Left lung (tissue), 10 donors: Measurements from ENCODE around the gene MYH3. TPM values are rescaled to one million over a fixed set of nuclear protein-coding genes. Genes with fewer than 3 reads are reported as not detected.

ENCODE experiments used
- ATAC-seq: fragments of 200-7000 bp; cut with Tn5 transposase; one replicate; pipeline ENCODE4 v1.9.1; 2020; ENCODE audit warnings: moderate library complexity
- DNase-seq, 4 donors: peaks; one replicate each; pipeline ENCODE4 v3.0.0-alpha.2; 2013 to 2020
- H3K27ac ChIP-seq, 2 donors: fragments of 200-600 bp; sonication (generic) in 1 of 2; one replicate each; pipeline versions ENCODE4 v1.5.0 to v1.8.0; 2020 to 2021
- H3K27me3 ChIP-seq, 2 donors: fragments of 200-600 bp; sonication (generic) in 1 of 2; one replicate each; pipeline versions ENCODE4 v1.5.0 to v1.8.0; 2020 to 2021
- H3K36me3 ChIP-seq, 2 donors: fragments of 200-600 bp; sonication (generic) in 1 of 2; one replicate each; pipeline versions ENCODE4 v1.5.0 to v1.8.0; 2020 to 2021
- H3K4me1 ChIP-seq, 2 donors: fragments of 200-600 bp; one replicate each; pipeline ENCODE4 v1.8.0; 2021
- H3K4me3 ChIP-seq, 2 donors: fragments of 200-600 bp; sonication (generic) in 1 of 2; one replicate each; pipeline versions ENCODE4 v1.5.0 to v1.8.0; 2020 to 2021; ENCODE audit warnings: mild to moderate bottlenecking in 1 of 2
- H3K9me3 ChIP-seq, 2 donors: fragments of 200-600 bp; sonication (generic) in 1 of 2; one replicate each; pipeline versions ENCODE4 v1.5.0 to v1.8.0; 2020 to 2021
- CTCF ChIP-seq, 2 donors: fragments of 200-600 bp; sonication (generic) in 1 of 2; IDR thresholded peaks; one replicate each; pipeline versions ENCODE4 v1.5.0 to v1.8.0; 2021; ENCODE audit warnings: antibody characterized with exemption in 2 of 2
- intact Hi-C, 2 donors: fragments of 100-400 bp; cut with DNase I; formaldehyde crosslinking; loops; one replicate each; pipeline versions ENCODE4 v1.11.2 to v1.14.2; 2022
- polyA plus RNA-seq, 6 donors: library from polyadenylated mRNA; unstranded; fragments of 120-200 nt; gene quantifications; one replicate each; pipeline ENCODE4 v1.2.1, GENCODE V29; 2013; ENCODE audit not compliant: insufficient read length in 6 of 6
- total RNA-seq, 2 donors: library from RNA; stranded (reverse); fragmentation: NEBNext Ultra II Directional; extraction: Animal tissue kit (Norgen Biotek cat#: 25700); gene quantifications; one replicate each; pipeline ENCODE4 v1.2.1, GENCODE V29; 2021
- donor health status: DM: no; HTN: yes; CAD: no.
- donor health status: DM: no; HTN: no; CAD: no.

Gene MYH3
- total and polyA plus RNA-seq, 8 donors, result 1.5 to 7.1 (median 4.1) TPM

GRCh38 chr17:10652984-10653659 lies 4.0 kb downstream of the MYH3 start:
- intact Hi-C loops, result no loop called here
- Histone ChIP-seq H3K27me3 (no peaks in the 10 kb centered on the region), H3K27ac (no peak overlapping the region), H3K36me3 (no peaks in the 10 kb centered on the region), H3K4me3 (no peak overlapping the region), H3K9me3 (no peaks in the 10 kb centered on the region), H3K4me1 (peaks cover 0 to 7% of the 10 kb centered on the region in 2 donors)
- TF ChIP-seq CTCF (IDR thresholded peaks at IDR 0.05), result no peak
- ATAC-seq (peak; percentile 15), DNase-seq (no peak)

GRCh38 chr17:10651927-10652326 lies 5.2 kb downstream of the MYH3 start:
- peaks cover 0 to 7% of the 10 kb centered on the region in 2 donors for H3K4me1 ChIP-seq
- intact Hi-C loops, result no loop called here
- DNase-seq, result no peak
- H3K27ac ChIP-seq, result no peak overlapping the region
- no peak for ATAC-seq
- no peaks in the 10 kb centered on the region for H3K27me3 ChIP-seq
- H3K9me3 ChIP-seq, result no peaks in the 10 kb centered on the region
- no peak overlapping the region for H3K4me3 ChIP-seq
- H3K36me3 ChIP-seq, result no peaks in the 10 kb centered on the region
- TF ChIP-seq CTCF (IDR thresholded peaks at IDR 0.05), result no peak

- DNase-seq, result no peak
- no peak for TF ChIP-seq CTCF (IDR thresholded peaks at IDR 0.05)
- no peaks in the 10 kb centered on the region for H3K27me3 ChIP-seq
- H3K27ac ChIP-seq, result no peak overlapping the region
- intact Hi-C loops, result no loop called here
- H3K36me3 ChIP-seq, result peaks cover 0 to 3% of the 10 kb centered on the region in 2 donors
- ATAC-seq, result no peak
- no peaks in the 10 kb centered on the region for H3K9me3 ChIP-seq
- H3K4me3 ChIP-seq, result no peak overlapping the region
- H3K4me1 ChIP-seq, result peaks cover 0 to 7% of the 10 kb centered on the region in 2 donors
Measured at GRCh38 chr17:10649602-10650001, 7.5 kb downstream of the MYH3 start.

- no peaks in the 10 kb centered on the region for H3K9me3 ChIP-seq
- peaks cover 0 to 7% of the 10 kb centered on the region in 2 donors for H3K4me1 ChIP-seq
- DNase-seq, result no peak
- intact Hi-C loops, result no loop called here
- H3K36me3 ChIP-seq, result peaks cover 0 to 8% of the 10 kb centered on the region in 2 donors
- H3K27me3 ChIP-seq, result no peaks in the 10 kb centered on the region
- ATAC-seq, result no peak
- TF ChIP-seq CTCF (IDR thresholded peaks at IDR 0.05), result no peak
- no peak overlapping the region for H3K27ac ChIP-seq
- H3K4me3 ChIP-seq, result no peak overlapping the region
Measured at GRCh38 chr17:10648956-10649355, 8.2 kb downstream of the MYH3 start.

GRCh38 chr17:10648381-10648780 lies 8.7 kb downstream of the MYH3 start:
- Histone ChIP-seq H3K4me3 (no peak overlapping the region), H3K36me3 (peaks cover 0 to 10% of the 10 kb centered on the region in 2 donors), H3K27ac (no peak overlapping the region), H3K27me3 (no peaks in the 10 kb centered on the region), H3K4me1 (peaks cover 0 to 6% of the 10 kb centered on the region in 2 donors), H3K9me3 (no peaks in the 10 kb centered on the region)
- DNase-seq (no peak), ATAC-seq (no peak)
- no peak for TF ChIP-seq CTCF (IDR thresholded peaks at IDR 0.05)
- intact Hi-C loops, result no loop called here
